Testis (tissue), 2 donors: Measurements from ENCODE around the gene UPK3A.

Experiments
- CTCF ChIP-seq, 3 experiments: fragments of 450-650 bp in 2 of 3; fragments of 200-600 bp in 1 of 3; sonication (generic) in 1 of 3; IDR thresholded peaks; one replicate each; pipeline ENCODE4 v1.5.1; 2016 to 2019; ENCODE audit warnings: antibody characterized with exemption in 3 of 3, mild to moderate bottlenecking in 2 of 3, moderate library complexity in 1 of 3
- POLR2A ChIP-seq: fragments of 450-650 bp; IDR thresholded peaks from one replicate; pipeline ENCODE4 v1.6.1; 2017; ENCODE audit warnings: antibody characterized with exemption, mild to moderate bottlenecking, moderate library complexity

GRCh38 chr22:45272498-45272897, 12.3 kb upstream of the UPK3A start:
- TF ChIP-seq POLR2A (no peak), CTCF (IDR thresholded peaks at IDR 0.05) (no peak)
